ENCODE results near the gene ADCY3.

GRCh38 chr2:24858996-24859395, 61.0 kb downstream of the ADCY3 start:
- TF ChIP-seq TAF1 (IDR thresholded peaks at IDR 0.05; ENCODE audit: borderline replicate concordance, insufficient read depth, low read length): no peak
- no peak for TF ChIP-seq SIN3A (IDR thresholded peaks at IDR 0.05; ENCODE audit: borderline replicate concordance, insufficient read depth, low read length)
- TF ChIP-seq POLR2AphosphoS5 (IDR thresholded peaks at IDR 0.05; ENCODE audit: low read depth, low read length): no peak
- TF ChIP-seq REST (IDR thresholded peaks at IDR 0.05; ENCODE audit: insufficient read depth in 1 of 2, low read depth in 2 of 2, low read length in 2 of 2): no peak
